ENCODE results near the gene LGALS3.

LGALS3 gene

GRCh38 chr14:55094292-55095157, 34.5 kb upstream of the LGALS3 start:
- H3K4me3 ChIP-seq (ENCODE audit: low read depth, low read length), result no peak overlapping the region

GRCh38 chr14:55097881-55098560, 31.0 kb upstream of the LGALS3 start:
- no peak for TF ChIP-seq CTCF (IDR thresholded peaks at IDR 0.05; ENCODE audit: borderline replicate concordance, insufficient read depth, low read depth, low read length)
- no peak overlapping the region for H3K4me3 ChIP-seq (ENCODE audit: low read depth, low read length)

More at GRCh38 chr14:55094292-55095157, 34.5 kb upstream of the LGALS3 start:
- TF ChIP-seq CTCF (IDR thresholded peaks at IDR 0.05; ENCODE audit: borderline replicate concordance, insufficient read depth, low read depth, low read length), result no peak

GRCh38 chr14:55098561-55098898, 30.5 kb upstream of the LGALS3 start:
- no peak for TF ChIP-seq CTCF (IDR thresholded peaks at IDR 0.05; ENCODE audit: borderline replicate concordance, insufficient read depth, low read depth, low read length)
- H3K4me3 ChIP-seq (ENCODE audit: low read depth, low read length), result no peak overlapping the region

GRCh38 chr14:55099756-55100155, 29.3 kb upstream of the LGALS3 start:
- no peak overlapping the region for H3K4me3 ChIP-seq (ENCODE audit: low read depth, low read length)
- no peak for TF ChIP-seq CTCF (IDR thresholded peaks at IDR 0.05; ENCODE audit: borderline replicate concordance, insufficient read depth, low read depth, low read length)

GRCh38 chr14:55101698-55102097, 27.4 kb upstream of the LGALS3 start:
- no peak for TF ChIP-seq CTCF (IDR thresholded peaks at IDR 0.05; ENCODE audit: borderline replicate concordance, insufficient read depth, low read depth, low read length)
- H3K4me3 ChIP-seq (ENCODE audit: low read depth, low read length), result no peak overlapping the region

GRCh38 chr14:55102141-55102621, 26.9 kb upstream of the LGALS3 start:
- H3K4me3 ChIP-seq (ENCODE audit: low read depth, low read length), result no peak overlapping the region
- no peak for TF ChIP-seq CTCF (IDR thresholded peaks at IDR 0.05; ENCODE audit: borderline replicate concordance, insufficient read depth, low read depth, low read length)

All from GM12875 (cell line).